Measurements from ENCODE around the gene CSNK1D.

Gene CSNK1D

DNA sequence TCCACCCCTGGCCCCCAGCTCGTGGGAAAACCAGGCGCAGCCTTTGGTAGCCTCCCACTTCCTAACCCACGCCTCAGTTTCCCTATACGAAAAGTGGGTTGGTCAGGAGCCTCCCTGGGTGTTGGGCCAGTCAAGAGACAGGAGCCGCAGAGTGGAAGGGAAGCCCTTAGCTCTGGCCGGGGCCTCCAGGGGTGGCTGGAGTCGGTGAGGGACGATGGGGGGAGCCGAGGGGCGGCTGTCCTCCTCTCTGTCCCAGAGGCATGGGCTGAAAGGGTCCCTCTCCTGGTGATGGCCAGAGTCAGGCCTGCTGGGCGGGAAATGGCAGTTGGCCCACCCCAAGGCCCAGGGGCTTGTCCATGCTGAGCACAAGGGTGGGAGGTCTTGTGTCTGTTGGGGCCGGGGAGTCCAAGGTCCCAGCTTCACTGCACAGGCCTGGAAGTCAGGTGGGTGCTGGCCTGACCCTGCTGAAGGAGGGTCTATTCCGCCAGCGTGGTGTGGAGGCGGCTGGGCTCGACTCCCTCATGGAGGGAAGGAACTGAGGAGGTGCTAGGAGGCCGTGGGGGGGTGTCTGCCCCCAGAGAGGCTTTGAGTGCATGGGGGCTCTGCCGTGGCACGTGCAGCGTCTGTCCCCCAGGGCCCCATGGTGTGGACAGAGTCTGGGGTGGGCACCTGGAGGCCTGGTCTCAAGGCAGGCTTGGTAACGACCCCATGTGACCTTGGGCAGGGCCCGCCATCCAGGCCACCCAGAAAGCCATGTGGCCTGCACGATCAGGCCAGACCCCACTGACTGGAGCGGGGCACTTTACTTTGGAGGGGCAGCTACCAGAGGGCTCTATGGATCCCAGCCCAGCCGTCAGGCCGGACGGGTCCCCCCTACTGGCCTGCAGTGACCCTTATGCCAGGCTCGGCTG lies 43.5 kb downstream of the CSNK1D start:
- peak overlapping the region; percentile 55 to 59 for H3K27ac Mint-ChIP-seq
- H3K36me3 Mint-ChIP-seq (ENCODE audit: insufficient read depth): peaks cover 54% of the 10 kb centered on the region
- no peaks in the 10 kb centered on the region for H3K9me3 Mint-ChIP-seq
- H3K27me3 Mint-ChIP-seq: no peaks in the 10 kb centered on the region
- no peak for ATAC-seq (replicated peaks)
- peak overlapping the region; percentile 75 to 77 for H3K4me3 Mint-ChIP-seq
- no peak for DNase-seq
- H3K4me1 Mint-ChIP-seq (ENCODE audit: low read depth in 2 of 2): peaks cover 10 to 13% of the 10 kb centered on the region in 2 donors

DNA sequence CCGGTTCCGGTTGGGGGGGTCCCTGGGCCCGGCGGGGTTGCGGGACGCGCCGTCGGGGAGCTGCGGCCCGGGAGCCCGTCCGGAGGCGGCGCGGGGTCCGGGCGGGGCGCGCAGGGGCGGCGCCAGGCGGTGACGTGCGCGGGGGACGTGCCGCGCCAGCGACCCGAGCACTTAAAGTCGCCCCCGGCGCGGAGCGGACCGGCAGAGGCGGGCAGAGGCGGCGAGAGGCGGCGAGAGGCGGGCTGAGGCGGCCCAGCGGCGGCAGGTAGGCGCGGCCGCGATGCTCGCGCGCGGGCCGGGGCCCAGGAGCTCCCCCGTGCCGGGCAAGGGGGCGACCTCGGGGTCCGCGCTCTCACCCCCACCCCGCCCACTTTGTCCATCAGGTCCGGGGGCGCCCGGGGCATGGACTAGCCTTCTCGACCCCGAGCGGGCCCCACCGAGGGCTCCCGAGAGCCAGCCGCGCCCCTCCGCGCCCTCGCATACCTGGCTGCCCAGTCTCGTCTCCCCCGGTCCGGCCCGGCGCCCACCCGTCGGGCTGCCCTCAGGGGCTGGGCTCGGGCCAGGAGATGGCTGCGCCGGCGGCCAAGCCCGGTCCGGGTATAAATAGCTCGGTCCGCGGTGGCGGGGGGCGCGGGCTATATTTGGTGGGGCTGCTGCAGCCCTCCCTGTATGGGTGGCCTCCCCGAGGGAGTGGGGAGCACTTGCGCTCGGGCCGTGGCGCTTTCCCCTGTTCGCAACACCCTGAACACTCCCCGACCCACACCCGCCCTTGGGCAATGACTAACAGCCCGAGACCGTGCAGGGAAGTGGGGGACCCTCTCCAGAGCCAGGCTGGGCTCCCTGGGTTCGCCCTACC lies 44.4 kb downstream of the CSNK1D start, which contains the start of gene SLC16A3:
Gene SLC16A3 (plus strand): TSS at position 201 of the 856 bp plus-strand sequence. CDS start 6,967 bp downstream, outside the sequence.
- H3K27ac Mint-ChIP-seq: peak within 1 kb of the TSS; percentile 68 to 88
- peak; percentile 57 to 75 (median 65) for DNase-seq
- H3K27me3 Mint-ChIP-seq: no peaks in the 10 kb centered on the region
- peak within 1 kb of the TSS; percentile 80 to 82 for H3K4me3 Mint-ChIP-seq
- H3K9me3 Mint-ChIP-seq: no peaks in the 10 kb centered on the region
- H3K36me3 Mint-ChIP-seq (ENCODE audit: insufficient read depth): peaks cover 48% of the 10 kb centered on the region
- peak; percentile 64 for ATAC-seq (replicated peaks)
- peaks cover 10 to 14% of the 10 kb centered on the region in 2 donors for H3K4me1 Mint-ChIP-seq (ENCODE audit: low read depth in 2 of 2)

- Mint-ChIP-seq H3K36me3 (ENCODE audit: insufficient read depth) (peaks cover 41% of the 10 kb centered on the region), H3K4me1 (ENCODE audit: low read depth in 2 of 2) (peaks cover 10 to 14% of the 10 kb centered on the region in 2 donors), H3K27me3 (no peaks in the 10 kb centered on the region), H3K4me3 (peak overlapping the region; percentile 80 to 82), H3K27ac (peak overlapping the region; percentile 68 to 88), H3K9me3 (no peaks in the 10 kb centered on the region)
- DNase-seq: peak; percentile 52 to 56 (median 54)
- ATAC-seq (replicated peaks): peak; percentile 56
Measured at GRCh38 chr17:82228278-82228841, 45.1 kb downstream of the CSNK1D start.

- Mint-ChIP-seq H3K4me1 (ENCODE audit: low read depth in 2 of 2) (peaks cover 10 to 14% of the 10 kb centered on the region in 2 donors), H3K4me3 (peak overlapping the region; percentile 80 to 82), H3K9me3 (no peaks in the 10 kb centered on the region), H3K27ac (peak overlapping the region; percentile 68 to 88), H3K36me3 (ENCODE audit: insufficient read depth) (peaks cover 35% of the 10 kb centered on the region), H3K27me3 (no peaks in the 10 kb centered on the region)
- DNase-seq (no peak), ATAC-seq (replicated peaks) (no peak)
Measured at GRCh38 chr17:82227629-82228277, 45.7 kb downstream of the CSNK1D start.

- Mint-ChIP-seq H3K27ac (peak overlapping the region; percentile 68 to 88), H3K4me3 (peak overlapping the region; percentile 80 to 82), H3K9me3 (no peaks in the 10 kb centered on the region), H3K27me3 (no peaks in the 10 kb centered on the region), H3K36me3 (ENCODE audit: insufficient read depth) (peaks cover 28% of the 10 kb centered on the region), H3K4me1 (ENCODE audit: low read depth in 2 of 2) (peaks cover 10 to 14% of the 10 kb centered on the region in 2 donors)
- DNase-seq (no peak), ATAC-seq (replicated peaks) (no peak)
Measured at GRCh38 chr17:82226809-82227628, 46.5 kb downstream of the CSNK1D start.

DNA sequence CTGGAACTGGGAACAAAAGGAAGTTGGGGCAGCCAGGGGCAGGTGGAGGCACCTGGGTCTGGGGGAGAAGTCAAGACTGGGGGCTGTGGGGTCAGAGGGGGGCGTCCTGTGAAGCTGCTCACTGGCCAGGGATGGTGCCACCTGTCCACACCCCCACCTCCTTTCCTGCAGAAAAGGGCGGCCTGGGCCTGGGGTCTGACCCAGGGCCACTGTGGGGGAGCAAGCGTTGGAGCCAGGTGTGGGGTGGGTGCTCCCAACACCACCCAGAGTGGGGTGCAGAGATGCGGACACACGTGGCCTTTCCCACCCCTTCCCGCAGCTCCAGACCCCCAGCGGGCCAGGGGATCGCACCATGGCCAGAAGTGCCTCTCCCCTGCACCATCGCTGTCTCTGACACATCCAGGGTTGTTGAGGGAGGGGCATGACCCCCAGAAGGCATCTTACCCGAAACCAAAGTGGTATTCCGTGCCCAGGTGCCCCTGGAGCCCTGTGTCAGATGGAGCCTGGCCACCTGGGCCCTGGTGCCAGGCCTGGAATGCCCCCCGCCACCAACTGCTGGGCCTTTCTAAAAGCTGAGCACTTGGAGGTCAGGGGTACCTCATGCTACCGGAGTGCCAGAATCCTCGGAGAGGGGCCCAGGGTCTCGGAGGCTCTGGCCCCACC lies 47.2 kb downstream of the CSNK1D start:
- no peak for ATAC-seq (replicated peaks)
- H3K36me3 Mint-ChIP-seq (ENCODE audit: insufficient read depth): peaks cover 23% of the 10 kb centered on the region
- no peaks in the 10 kb centered on the region for H3K9me3 Mint-ChIP-seq
- DNase-seq: no peak
- no peak overlapping the region for H3K27ac Mint-ChIP-seq
- H3K27me3 Mint-ChIP-seq: no peaks in the 10 kb centered on the region
- peaks cover 10 to 16% of the 10 kb centered on the region in 2 donors for H3K4me1 Mint-ChIP-seq (ENCODE audit: low read depth in 2 of 2)
- no peak overlapping the region for H3K4me3 Mint-ChIP-seq

DNA sequence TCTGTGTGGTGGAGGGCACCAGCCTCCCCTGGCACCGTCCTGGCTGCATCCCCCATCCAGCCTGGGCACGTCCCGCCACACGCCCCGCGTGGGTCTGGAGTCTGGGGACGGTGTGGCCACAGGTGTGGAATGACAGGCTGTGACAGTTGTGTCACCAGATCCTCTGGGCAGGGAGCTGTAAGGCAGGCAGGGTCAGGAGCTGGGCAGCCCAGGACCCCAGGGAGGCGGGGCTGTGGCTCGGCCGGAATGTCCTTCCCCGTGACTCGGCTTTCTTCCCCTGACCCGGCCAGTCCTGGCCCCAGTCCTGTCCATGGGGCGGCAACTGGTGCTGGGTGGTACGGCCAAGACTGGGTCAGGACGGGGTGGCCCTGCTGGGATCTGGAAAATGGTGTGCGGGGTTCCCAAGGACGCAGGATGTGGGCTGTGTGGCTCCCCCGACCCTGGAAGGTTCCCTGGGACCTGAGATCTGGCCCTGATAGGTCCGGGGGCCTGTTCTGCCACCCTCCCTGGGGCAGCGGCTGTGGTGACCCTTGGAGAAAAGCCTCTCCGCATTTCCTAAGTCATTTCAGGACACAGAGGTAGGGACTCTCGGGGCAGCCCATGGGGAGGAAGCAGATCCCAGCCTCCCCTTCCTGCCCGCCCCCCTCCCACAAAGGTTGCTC lies 48.0 kb downstream of the CSNK1D start:
- no peak for ATAC-seq (replicated peaks)
- H3K27ac Mint-ChIP-seq: no peak overlapping the region
- peaks cover 10 to 16% of the 10 kb centered on the region in 2 donors for H3K4me1 Mint-ChIP-seq (ENCODE audit: low read depth in 2 of 2)
- H3K4me3 Mint-ChIP-seq: no peak overlapping the region
- H3K9me3 Mint-ChIP-seq: no peaks in the 10 kb centered on the region
- H3K36me3 Mint-ChIP-seq (ENCODE audit: insufficient read depth): peaks cover 23% of the 10 kb centered on the region
- no peaks in the 10 kb centered on the region for H3K27me3 Mint-ChIP-seq
- no peak for DNase-seq

- Mint-ChIP-seq H3K27ac (no peak overlapping the region), H3K27me3 (no peaks in the 10 kb centered on the region), H3K4me1 (ENCODE audit: low read depth in 2 of 2) (peaks cover 2 to 12% of the 10 kb centered on the region in 2 donors), H3K4me3 (no peak overlapping the region), H3K9me3 (no peaks in the 10 kb centered on the region), H3K36me3 (ENCODE audit: insufficient read depth) (peaks cover 15% of the 10 kb centered on the region)
- ATAC-seq (replicated peaks) (no peak), DNase-seq (no peak)
Measured at GRCh38 chr17:82224666-82225065, 48.8 kb downstream of the CSNK1D start.

DNA sequence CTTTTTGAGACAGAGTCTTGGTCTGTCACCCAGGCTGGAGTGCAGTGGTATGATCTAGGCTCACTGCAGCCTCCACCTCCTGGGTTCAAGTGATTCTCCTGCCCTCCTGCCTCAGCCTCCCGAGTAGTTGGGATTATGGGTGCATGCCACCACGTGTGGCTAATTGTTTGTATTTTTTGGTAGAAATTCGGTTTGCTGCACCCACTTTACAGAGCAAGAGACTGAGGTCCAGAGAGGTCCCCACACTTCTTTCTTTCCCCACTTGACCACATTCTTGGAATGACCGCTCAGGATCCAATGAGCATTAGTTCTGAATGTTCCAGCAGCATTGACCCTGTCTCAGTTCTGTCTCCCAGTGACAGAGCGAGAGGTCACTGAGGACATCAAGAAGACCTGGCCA lies 50.0 kb downstream of the CSNK1D start:
- DNase-seq (no peak), ATAC-seq (replicated peaks) (no peak)
- H3K4me1 Mint-ChIP-seq (ENCODE audit: low read depth in 2 of 2): peaks cover 0 to 13% of the 10 kb centered on the region in 2 donors
- peaks cover 11% of the 10 kb centered on the region for H3K36me3 Mint-ChIP-seq (ENCODE audit: insufficient read depth)
- no peaks in the 10 kb centered on the region for H3K27me3 Mint-ChIP-seq
- no peaks in the 10 kb centered on the region for H3K9me3 Mint-ChIP-seq
- H3K4me3 Mint-ChIP-seq: no peak overlapping the region
- H3K27ac Mint-ChIP-seq: no peak overlapping the region

GRCh38 chr17:82222816-82223215 lies 50.7 kb downstream of the CSNK1D start:
- Mint-ChIP-seq H3K27me3 (no peaks in the 10 kb centered on the region), H3K4me3 (no peak overlapping the region), H3K4me1 (ENCODE audit: low read depth in 2 of 2) (peaks cover 0 to 15% of the 10 kb centered on the region in 2 donors), H3K27ac (no peak overlapping the region), H3K9me3 (no peaks in the 10 kb centered on the region), H3K36me3 (ENCODE audit: insufficient read depth) (peaks cover 6% of the 10 kb centered on the region)
- DNase-seq (no peak), ATAC-seq (replicated peaks) (no peak)

GRCh38 chr17:82221341-82221902 lies 52.1 kb downstream of the CSNK1D start:
- no peak overlapping the region for H3K4me3 Mint-ChIP-seq
- peaks cover 10% of the 10 kb centered on the region for H3K36me3 Mint-ChIP-seq (ENCODE audit: insufficient read depth)
- ATAC-seq (replicated peaks): no peak
- DNase-seq: no peak
- no peaks in the 10 kb centered on the region for H3K9me3 Mint-ChIP-seq
- peaks cover 5 to 18% of the 10 kb centered on the region in 2 donors for H3K4me1 Mint-ChIP-seq (ENCODE audit: low read depth in 2 of 2)
- peak overlapping the region in 1 of 2 donors; percentile 13 for H3K27ac Mint-ChIP-seq
- no peaks in the 10 kb centered on the region for H3K27me3 Mint-ChIP-seq
